Suprapubic skin (tissue), 3 donors: Measurements from ENCODE around the gene DNAJC11.

Experiments
- CTCF ChIP-seq, 2 donors: fragments of 200-600 bp in 1 of 2; fragments of 450-650 bp in 1 of 2; sonication (generic) in 1 of 2; IDR thresholded peaks; one replicate each; pipeline ENCODE4 v1.5.1; 2016 to 2019; ENCODE audit warnings: antibody characterized with exemption in 2 of 2, mild to moderate bottlenecking in 1 of 2, moderate library complexity in 1 of 2
- EP300 ChIP-seq: sonication (generic); formaldehyde crosslinking; IDR thresholded peaks from one replicate; pipeline ENCODE4 v1.6.1; 2017; ENCODE audit warnings: antibody characterized with exemption
- POLR2A ChIP-seq, 2 donors: fragments of 450-650 bp; IDR thresholded peaks; one replicate each; pipeline ENCODE4 v1.6.1; 2017; ENCODE audit warnings: antibody characterized with exemption in 2 of 2, mild to moderate bottlenecking in 2 of 2, moderate library complexity in 2 of 2

- no peak for TF ChIP-seq EP300
- TF ChIP-seq POLR2A (IDR thresholded peaks at IDR 0.05) = no peak
- no peak for TF ChIP-seq CTCF (IDR thresholded peaks at IDR 0.05)
These were observed 74.6 kb downstream of the DNAJC11 start for GRCh38 chr1:6627031-6627430.
